IPS-15b (cell line): ENCODE data around the gene SPTLC2.
"Not testable (repeated sequence)": the region's sequence is repeated elsewhere in the genome, so short reads cannot be mapped to it uniquely, and the experiment has no call there.

ENCODE experiments used
- H3K27me3 ChIP-seq: one replicate; pipeline ENCODE4 v1.6.1; 2013; ENCODE audit warnings: low read length; ENCODE audit not compliant: control insufficient read depth, insufficient read depth
- H3K36me3 ChIP-seq: one replicate; pipeline ENCODE4 v1.6.1; 2013; ENCODE audit warnings: low read length; ENCODE audit not compliant: control insufficient read depth, insufficient read depth
- H3K4me1 ChIP-seq: one replicate; pipeline ENCODE4 v1.6.1; 2013; ENCODE audit warnings: mild to moderate bottlenecking, low read length; ENCODE audit not compliant: control insufficient read depth, insufficient read depth
- H3K4me3 ChIP-seq: one replicate; pipeline ENCODE4 v1.5.1; 2013; ENCODE audit warnings: low read depth, low read length
- H3K9ac ChIP-seq: one replicate; pipeline ENCODE4 v1.6.1; 2013; ENCODE audit warnings: low read depth, mild to moderate bottlenecking, low read length
- H3K9me3 ChIP-seq: one replicate; pipeline ENCODE4 v1.6.1; 2013; ENCODE audit warnings: mild to moderate bottlenecking, low read length; ENCODE audit not compliant: control insufficient read depth, insufficient read depth

Gene SPTLC2

DNA sequence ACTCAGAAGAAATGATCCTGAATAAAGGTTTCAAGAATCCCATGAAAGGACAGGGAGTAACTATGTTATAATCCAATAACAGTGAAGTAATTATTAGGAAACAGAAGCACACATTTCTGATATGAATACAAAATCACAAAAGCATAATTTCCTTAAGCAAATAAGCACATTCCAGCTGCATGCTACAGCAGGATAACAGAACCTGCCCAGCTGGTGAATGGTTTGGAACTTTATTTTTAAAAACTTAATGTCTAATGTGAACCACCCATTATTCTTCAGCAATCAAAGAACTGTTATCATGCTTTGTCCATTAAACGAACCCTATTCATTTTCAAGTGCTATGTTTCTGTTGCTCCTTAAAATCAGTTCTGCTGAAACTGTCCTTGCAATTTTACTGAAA is 13.4 kb downstream of the SPTLC2 start:
- no peaks in the 10 kb centered on the region for H3K36me3 ChIP-seq
- no peak overlapping the region for H3K4me3 ChIP-seq
- no peak overlapping the region for H3K9ac ChIP-seq
- no peaks in the 10 kb centered on the region for H3K27me3 ChIP-seq
- peaks cover 5% of the 10 kb centered on the region for H3K9me3 ChIP-seq
- peaks cover 9% of the 10 kb centered on the region for H3K4me1 ChIP-seq

DNA sequence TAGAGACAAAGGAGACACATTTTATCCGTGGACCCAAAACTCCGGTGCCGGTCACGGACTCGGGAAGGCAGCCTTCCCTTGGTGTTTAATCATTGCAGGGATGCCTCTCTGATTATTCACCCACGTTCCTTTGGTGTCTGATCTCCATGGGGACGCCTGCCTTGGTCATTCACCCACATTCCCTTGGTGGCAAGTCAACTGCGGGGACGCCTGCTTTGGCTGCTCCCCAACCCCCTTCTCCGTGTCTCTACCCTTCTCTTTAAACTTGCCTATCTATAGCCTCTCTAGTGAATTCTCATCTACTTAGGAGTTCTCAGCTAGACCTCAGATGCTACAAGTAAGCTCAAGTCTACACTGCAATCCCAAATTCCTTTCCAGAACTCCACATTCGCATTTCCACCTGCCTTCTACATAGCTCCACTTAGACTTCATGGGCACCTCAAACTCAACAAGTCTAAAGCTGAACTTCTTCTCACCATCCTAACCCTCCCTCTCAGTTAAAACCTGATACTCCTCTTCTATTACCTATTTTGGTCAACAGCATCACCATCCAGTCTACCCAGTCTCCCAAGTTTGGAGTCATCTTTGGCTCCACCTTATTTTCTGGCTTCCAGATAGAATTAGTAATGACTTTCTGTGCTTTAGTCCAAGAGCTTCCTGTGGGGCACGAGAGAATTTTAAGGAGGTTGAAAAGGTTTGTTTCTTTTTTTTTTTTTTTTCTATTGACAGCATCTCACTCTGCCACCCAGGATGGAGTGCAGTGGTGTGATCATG is 14.4 kb downstream of the SPTLC2 start:
- Histone ChIP-seq H3K27me3 (no peaks in the 10 kb centered on the region), H3K9ac (no peak overlapping the region), H3K4me3 (no peak overlapping the region), H3K4me1 (peaks cover 9% of the 10 kb centered on the region), H3K9me3 (peaks cover 5% of the 10 kb centered on the region), H3K36me3 (no peaks in the 10 kb centered on the region)

DNA sequence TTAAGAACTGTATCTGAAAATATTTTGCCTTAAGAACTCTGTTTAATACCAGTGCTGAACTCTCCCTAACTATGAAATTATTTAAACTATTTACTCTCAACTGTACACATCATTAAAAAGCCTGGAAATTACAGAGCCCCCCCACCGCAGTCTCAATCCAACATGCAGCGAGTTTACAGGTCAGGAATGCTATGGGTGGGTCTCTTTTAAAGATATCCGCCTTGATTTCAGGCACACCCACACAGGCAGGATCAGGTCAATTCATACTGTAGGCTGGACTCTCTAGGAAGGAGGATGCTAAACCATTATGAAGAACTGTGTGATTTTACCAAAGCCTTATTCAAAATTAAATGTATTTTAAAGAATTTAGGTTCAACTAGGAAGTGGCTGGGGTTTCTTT is 16.5 kb downstream of the SPTLC2 start:
- H3K9me3 ChIP-seq: peaks cover 5% of the 10 kb centered on the region
- no peaks in the 10 kb centered on the region for H3K36me3 ChIP-seq
- peaks cover 9% of the 10 kb centered on the region for H3K4me1 ChIP-seq
- no peak overlapping the region for H3K9ac ChIP-seq
- H3K4me3 ChIP-seq: no peak overlapping the region
- no peaks in the 10 kb centered on the region for H3K27me3 ChIP-seq

DNA sequence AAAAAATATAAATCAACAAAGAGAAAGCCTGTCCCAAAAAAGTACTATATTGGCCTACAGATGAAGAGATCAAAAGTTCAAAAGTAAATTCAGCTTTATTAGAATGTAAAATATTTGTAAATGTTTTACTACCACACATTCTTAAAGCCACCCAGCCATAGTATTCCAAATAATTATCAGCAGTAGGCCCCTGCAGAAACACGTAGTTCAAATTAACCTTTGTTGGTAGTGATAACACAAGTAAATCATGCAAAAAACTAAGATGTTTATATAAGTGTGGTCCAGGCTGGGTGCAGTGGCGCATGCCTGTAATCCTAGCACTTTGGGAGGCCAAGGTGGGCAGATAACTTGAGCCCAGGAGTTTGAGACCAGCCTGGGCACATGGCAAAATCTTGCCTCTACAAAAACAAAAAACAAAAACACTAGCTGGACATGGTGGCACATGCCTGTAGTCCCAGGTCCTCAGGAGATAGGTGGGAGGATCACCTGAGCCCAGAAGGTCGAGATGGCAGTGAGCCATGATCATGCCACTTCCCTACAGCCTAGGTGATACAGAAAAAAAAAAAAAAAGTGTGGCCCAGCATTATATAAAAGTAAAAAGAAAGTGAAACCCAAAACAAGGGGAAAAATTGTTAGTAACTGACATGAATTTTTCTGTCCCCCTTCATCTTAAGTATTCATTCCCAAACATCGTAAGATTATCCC is 17.9 kb downstream of the SPTLC2 start:
- no peaks in the 10 kb centered on the region for H3K9me3 ChIP-seq
- no peak overlapping the region for H3K4me3 ChIP-seq
- H3K27me3 ChIP-seq: no peaks in the 10 kb centered on the region
- H3K4me1 ChIP-seq: peaks cover 9% of the 10 kb centered on the region
- no peak overlapping the region for H3K9ac ChIP-seq
- H3K36me3 ChIP-seq: no peaks in the 10 kb centered on the region

DNA sequence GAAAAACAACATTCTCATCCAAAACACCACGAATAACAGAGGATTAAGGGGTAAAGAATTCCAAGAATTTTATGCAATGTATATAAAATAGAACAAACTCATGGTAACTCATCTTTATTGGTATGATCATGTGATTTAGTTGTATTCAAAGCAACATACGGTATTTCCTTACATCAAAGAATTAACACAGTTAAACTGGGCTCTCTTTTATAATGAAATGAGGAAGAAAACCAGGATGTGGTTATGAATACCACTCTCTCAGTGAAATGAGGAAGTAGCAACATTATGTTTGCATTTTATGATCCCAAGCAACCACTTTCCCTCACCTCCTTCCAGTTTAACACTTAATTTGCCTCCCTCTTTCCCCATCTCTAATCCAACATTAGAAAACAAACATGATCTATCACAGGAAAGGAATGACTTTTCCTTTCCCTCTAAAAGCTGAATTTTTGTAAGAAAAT is 22.9 kb downstream of the SPTLC2 start:
- Histone ChIP-seq H3K4me3 (no peak overlapping the region), H3K9me3 (no peaks in the 10 kb centered on the region), H3K27me3 (no peaks in the 10 kb centered on the region), H3K4me1 (no peaks in the 10 kb centered on the region), H3K36me3 (no peaks in the 10 kb centered on the region), H3K9ac (no peak overlapping the region)

DNA sequence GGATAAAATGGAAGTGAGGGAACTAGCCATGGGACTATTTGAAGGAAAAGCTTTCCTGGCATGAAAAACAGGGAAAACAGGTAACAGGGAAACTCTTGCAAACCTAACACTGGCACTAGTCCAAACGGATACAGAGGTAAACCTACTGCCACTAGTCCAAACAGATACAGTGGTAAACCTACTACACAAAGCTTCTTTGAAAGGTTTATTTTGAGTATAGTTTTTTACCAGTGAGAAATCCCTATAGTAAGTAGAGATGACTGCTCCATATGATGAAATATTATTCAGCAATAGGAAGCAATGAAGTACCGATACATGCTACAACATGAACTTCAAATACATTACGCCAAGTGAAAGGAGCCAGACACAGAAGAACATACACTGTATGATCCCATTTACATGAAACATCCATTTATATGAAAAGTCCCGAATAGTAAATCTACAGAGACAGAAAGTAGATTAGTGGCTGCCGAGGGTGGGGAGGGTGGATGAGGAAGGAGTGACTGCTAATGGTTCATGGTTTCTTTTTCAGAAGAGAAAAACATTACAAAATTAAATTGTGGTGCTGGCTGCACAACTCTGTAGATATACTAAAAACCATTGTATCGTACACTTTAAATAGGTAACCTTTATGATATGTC is 25.5 kb downstream of the SPTLC2 start:
- no peaks in the 10 kb centered on the region for H3K9me3 ChIP-seq
- no peaks in the 10 kb centered on the region for H3K4me1 ChIP-seq
- H3K36me3 ChIP-seq: no peaks in the 10 kb centered on the region
- H3K9ac ChIP-seq: no peak overlapping the region
- no peak overlapping the region for H3K4me3 ChIP-seq
- no peaks in the 10 kb centered on the region for H3K27me3 ChIP-seq

DNA sequence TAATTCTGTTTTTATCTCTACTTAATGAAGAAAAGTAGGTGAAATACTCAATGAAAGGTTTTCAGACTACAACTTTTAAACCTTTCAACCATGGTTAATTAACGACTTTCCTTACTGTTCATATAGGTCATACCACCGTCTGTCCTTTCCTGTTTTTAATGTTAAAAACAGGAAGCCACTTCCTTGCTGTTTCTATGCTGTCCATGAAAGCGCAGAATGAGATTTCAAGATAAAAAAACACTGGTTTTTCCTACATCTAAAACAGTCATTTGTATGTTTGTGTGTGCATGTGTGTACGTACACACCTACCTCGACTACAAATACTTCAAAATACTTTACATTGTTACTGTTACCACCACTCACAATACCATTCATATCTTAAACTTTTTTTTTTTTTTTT is 27.3 kb downstream of the SPTLC2 start:
- Histone ChIP-seq H3K9ac (no peak overlapping the region), H3K9me3 (no peaks in the 10 kb centered on the region), H3K36me3 (no peaks in the 10 kb centered on the region), H3K27me3 (no peaks in the 10 kb centered on the region), H3K4me3 (no peak overlapping the region), H3K4me1 (no peaks in the 10 kb centered on the region)

DNA sequence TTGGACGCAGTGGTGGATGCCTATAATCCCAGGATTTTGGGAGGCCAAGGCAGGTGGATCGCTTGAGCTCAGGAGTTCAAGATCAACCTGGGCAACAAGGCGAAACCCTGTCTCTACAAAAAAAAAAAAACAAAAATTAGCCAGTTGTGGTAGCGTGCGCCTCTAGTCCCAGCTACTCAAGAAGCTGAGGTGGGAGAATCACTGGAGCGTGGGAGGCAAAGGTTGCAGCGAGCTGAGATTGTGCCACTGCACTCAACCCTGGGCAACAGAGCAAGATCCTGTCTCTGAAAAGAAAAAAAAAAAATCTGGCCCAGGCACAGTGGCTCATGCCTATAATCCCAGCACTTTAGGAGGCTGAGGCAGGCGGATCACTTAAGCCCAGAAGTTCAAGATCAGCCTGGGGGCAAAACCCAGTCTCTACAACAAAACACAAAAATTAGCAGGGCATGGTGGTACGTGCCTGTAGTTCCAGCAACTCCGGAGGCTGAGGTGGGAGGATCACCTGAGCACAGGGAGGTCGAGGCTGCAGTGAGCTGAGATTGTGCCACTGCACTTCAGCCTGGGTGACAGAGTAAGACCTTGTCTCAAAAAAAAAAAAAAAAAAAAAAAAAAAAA is 27.9 kb downstream of the SPTLC2 start:
- not testable (repeated sequence) for H3K27me3 ChIP-seq, H3K4me1 ChIP-seq, H3K9ac ChIP-seq, H3K9me3 ChIP-seq, H3K4me3 ChIP-seq, H3K36me3 ChIP-seq

DNA sequence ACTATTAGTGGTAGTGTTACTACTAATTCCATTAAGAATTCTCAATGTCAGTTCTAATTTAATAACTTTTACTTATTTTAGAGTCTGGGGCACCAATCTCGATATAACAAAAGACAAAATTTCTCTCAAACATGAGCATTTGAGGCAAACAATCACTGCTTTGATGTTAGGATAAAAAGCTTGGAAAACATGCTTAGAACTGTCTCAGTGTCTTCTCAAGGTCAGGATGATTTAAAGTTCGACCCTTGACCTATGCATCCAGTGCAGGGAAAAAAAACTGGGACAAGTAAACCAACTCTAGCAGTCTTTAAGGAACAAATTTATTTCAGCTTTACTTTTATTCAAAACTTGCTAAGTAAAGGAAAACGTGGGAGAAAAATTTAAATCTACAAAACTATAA is 31.1 kb downstream of the SPTLC2 start:
- Histone ChIP-seq H3K4me3 (no peak overlapping the region), H3K4me1 (no peaks in the 10 kb centered on the region), H3K27me3 (no peaks in the 10 kb centered on the region), H3K9me3 (no peaks in the 10 kb centered on the region), H3K36me3 (no peaks in the 10 kb centered on the region), H3K9ac (no peak overlapping the region)

DNA sequence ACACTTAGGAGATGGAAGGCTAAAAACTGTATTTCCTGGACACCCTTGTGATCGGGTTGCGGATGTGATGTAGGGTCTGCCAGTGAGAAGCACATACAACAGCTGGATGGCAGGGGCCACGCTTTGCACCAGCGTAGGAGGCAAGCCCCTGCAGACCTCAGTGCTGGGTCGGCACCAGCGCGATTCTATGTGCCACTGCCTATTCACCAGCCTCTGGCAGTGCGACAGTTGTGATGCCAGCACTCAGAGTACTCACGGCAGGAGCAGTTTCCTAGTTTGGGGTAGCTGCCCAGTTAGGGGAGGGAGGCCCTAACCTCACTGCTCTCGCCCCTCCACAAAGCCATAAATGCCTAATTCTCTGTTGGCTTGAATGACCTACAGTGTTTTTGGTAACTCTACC is 31.6 kb downstream of the SPTLC2 start:
- H3K4me1 ChIP-seq: no peaks in the 10 kb centered on the region
- H3K4me3 ChIP-seq: no peak overlapping the region
- no peaks in the 10 kb centered on the region for H3K9me3 ChIP-seq
- no peaks in the 10 kb centered on the region for H3K36me3 ChIP-seq
- no peaks in the 10 kb centered on the region for H3K27me3 ChIP-seq
- H3K9ac ChIP-seq: no peak overlapping the region

DNA sequence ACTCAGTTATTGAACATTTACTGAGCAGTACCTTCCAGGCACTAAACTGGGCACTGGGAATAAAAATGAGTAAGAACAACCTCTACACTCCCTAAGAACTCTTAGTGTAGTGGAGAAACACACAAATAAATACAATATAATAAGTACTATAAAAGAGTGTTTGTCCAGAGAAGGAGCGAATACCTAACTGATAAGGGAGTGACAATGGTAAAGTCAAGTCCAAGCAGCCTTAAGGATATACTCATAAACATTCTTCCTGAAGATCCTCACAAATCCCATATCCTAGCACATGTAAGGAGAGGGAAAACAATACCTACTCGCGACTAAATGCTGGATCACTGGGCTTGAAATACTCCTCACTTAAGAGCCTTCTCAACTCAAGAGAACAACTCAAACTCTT is 32.8 kb downstream of the SPTLC2 start:
- no peaks in the 10 kb centered on the region for H3K27me3 ChIP-seq
- H3K4me1 ChIP-seq: no peaks in the 10 kb centered on the region
- no peak overlapping the region for H3K9ac ChIP-seq

More for the DNA sequence above, 32.8 kb downstream of the SPTLC2 start:
- Histone ChIP-seq H3K4me3 (no peak overlapping the region), H3K9me3 (no peaks in the 10 kb centered on the region), H3K36me3 (no peaks in the 10 kb centered on the region)
